HG03442 (cell line): Measurements from ENCODE around the gene PCDHGA2.
A peak's percentile ranks its signal among the peaks of the same experiment; 100 is the strongest.
"Not testable (repeated sequence)": the region's sequence is repeated elsewhere in the genome, so short reads cannot be mapped to it uniquely, and the experiment has no call there.

Experiments
- ATAC-seq: cut with Tn5 transposase; IDR thresholded peaks from one replicate; pipeline ENCODE4 v1.9.1; 2021; ENCODE audit warnings: mild to moderate bottlenecking, moderate library complexity; ENCODE audit not compliant: unreplicated experiment

PCDHGA2 gene

GRCh38 chr5:141338538-141339306 is at the start of gene PCDHGA2:
Gene PCDHGA2, plus strand, starts transcription at chr5:141338760.
- ATAC-seq, result no peak

DNA sequence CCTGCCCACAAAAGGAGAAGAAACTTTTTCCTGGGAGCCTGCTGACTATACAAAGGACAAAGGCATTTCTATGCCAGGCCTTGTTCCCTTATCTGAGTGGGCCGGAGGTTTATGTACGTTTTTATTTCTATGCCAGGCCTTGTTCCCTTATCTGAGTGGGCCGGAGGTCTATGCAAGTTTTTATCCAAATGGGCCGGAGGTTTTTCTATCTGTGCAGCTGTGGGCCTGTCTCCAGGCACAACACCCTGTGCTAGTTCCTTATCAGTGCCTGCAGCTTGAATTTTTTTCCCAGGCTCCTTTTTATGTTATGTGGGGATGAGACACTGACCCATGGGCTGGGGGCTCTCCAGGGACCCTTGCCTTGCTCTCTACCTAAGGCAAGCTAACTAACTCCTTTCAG is 40.2 kb upstream of the PCDHGA2 start:
- no peak for ATAC-seq

GRCh38 chr5:141303756-141304155 is 34.8 kb upstream of the PCDHGA2 start, which contains the start of gene SLC25A2:
Gene SLC25A2, minus strand, starts transcription at chr5:141304049. Its CDS starts 184 bp downstream, at chr5:141303865.
- ATAC-seq, result no peak

DNA sequence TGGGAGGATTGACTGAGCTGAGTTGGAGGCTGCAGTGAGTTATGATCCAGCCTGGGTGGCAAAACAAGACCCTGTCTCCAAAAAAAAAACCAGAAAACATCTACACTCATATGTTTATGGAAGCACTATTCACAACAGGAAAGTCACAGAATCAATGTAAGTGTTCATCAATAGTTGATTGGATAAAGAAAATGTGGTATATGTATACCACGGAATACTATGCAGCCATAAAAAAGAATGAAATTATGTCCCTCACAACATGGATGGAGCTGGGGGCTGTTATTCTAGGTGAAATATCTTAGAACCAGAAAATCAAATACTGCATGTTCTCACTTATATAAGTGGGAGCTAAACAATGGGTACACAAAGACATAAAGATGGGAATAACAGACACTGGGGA is 31.9 kb upstream of the PCDHGA2 start:
- no peak for ATAC-seq

DNA sequence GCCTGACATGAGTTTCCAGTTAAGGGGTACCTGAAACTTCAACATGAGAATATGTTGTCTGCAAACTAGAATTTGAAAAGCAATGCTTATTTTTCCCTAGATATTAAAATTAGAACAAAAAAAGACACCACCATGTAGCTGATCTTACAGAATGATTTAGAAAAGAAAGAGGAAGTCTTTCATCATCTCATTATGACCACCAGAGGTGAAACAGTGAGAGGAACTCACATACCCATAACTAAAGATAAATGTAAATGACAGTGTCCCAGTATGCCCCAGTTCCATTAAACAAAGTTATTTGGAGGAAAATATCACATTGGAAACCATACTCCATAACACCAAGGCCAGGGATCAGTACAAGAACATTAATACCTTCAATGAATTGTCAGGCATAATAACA is 24.8 kb upstream of the PCDHGA2 start:
- no peak for ATAC-seq

- ATAC-seq, result not testable (repeated sequence)
Observed at GRCh38 chr5:141316963-141317362, 21.6 kb upstream of the PCDHGA2 start.

- no peak for ATAC-seq
Observed at GRCh38 chr5:141319202-141319601, 19.4 kb upstream of the PCDHGA2 start.

DNA sequence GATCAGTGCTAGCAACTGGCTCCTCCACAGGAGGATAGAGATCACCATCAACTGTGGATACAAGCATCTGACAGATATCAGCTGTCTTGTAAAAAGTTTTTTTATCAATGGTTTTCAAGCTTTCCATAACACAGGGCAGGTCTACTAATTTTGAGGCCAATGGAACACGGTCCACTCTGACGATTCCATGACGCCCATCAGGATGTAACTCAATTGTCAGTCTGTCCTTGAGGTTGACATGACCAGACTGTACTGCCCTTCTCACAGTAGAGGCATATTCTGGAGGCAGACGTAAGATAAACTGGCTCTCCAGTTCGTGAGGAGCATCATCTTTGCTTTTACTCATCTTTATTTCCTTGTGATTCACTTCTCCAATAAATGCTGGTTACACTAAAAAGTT is 18.9 kb upstream of the PCDHGA2 start:
- no peak for ATAC-seq

- peak; percentile 92 for ATAC-seq
Observed at GRCh38 chr5:141320225-141321169, 18.1 kb upstream of the PCDHGA2 start, which contains the start of gene TAF7. Gene TAF7, minus strand, starts transcription at chr5:141320784. Its CDS starts 740 bp downstream, at chr5:141320044.

DNA sequence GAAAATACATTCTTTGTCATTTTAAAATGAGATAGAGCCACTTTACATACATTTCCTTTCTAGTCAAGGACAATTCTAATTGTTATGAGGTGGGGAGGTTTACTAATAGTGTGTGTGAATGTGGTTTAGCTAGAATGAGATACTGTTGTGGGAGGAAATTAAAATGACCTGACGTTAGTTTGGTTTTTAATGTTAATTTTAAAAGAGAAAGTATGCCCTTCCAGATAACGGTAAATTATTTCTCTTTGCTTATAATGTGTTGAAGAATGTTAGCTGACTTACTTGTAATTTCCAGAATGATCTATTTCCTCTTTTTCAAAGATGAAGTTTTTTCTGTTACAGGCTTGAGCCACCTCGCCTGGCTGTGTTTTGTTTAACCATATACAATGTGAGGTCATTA is 16.3 kb upstream of the PCDHGA2 start:
- no peak for ATAC-seq

GRCh38 chr5:141326088-141326854 is 12.3 kb upstream of the PCDHGA2 start:
- ATAC-seq, result peak; percentile 85

DNA sequence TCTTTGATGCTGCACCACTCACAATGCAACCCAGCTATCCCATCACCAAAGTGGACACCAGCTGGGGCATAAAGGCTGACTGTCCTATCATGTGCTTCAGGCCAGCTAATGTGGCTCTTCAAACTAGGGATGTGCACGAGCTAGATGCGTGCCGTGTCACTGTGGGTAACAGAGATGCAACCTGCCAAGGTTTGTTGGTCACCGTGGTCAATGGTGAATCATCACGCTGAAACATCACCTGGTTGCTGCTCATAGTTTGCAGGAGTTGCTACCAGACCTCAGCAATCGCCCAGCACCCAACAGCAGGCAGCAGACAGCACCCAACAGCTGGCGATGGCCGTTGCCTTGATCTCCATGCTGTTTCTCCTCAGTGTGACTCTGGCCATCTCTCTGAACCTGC is 10.3 kb upstream of the PCDHGA2 start:
- no peak for ATAC-seq

GRCh38 chr5:141330299-141331080 is 8.1 kb upstream of the PCDHGA2 start, which contains the start of gene PCDHGA1:
Gene PCDHGA1, plus strand, starts transcription at chr5:141330514.
- no peak for ATAC-seq

DNA sequence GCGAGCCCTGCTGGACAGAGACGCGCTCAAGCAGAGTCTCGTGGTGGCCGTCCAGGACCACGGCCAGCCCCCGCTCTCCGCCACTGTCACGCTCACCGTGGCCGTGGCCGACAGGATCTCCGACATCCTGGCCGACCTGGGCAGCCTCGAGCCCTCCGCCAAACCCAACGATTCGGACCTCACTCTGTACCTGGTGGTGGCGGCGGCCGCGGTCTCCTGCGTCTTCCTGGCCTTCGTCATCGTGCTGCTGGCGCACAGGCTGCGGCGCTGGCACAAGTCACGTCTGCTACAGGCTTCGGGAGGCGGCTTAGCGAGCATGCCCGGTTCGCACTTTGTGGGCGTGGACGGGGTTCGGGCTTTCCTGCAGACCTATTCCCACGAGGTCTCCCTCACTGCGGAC is 6.0 kb upstream of the PCDHGA2 start:
- not testable (repeated sequence) for ATAC-seq

GRCh38 chr5:141340781-141341354 is 2.3 kb downstream of the PCDHGA2 start:
- ATAC-seq, result not testable (repeated sequence)

DNA sequence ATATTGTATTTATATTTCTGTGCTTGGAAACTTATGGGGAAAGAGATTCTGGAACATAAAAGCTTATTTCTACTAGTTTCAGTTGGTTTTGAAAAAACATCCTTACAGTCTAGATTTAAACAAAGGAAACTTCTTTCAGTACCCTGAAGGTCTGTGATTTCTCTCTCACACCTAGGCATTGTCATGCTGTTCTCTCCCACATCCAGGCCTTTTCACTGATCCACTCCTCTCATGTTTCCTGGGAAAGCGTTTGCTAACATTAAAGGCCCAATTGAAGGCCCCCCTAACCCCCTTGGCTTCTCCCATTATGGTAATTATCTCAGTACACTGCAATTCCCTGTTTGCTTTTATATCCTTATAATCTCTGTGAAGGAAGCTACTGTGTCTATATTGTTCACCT is 4.2 kb downstream of the PCDHGA2 start:
- ATAC-seq, result no peak

DNA sequence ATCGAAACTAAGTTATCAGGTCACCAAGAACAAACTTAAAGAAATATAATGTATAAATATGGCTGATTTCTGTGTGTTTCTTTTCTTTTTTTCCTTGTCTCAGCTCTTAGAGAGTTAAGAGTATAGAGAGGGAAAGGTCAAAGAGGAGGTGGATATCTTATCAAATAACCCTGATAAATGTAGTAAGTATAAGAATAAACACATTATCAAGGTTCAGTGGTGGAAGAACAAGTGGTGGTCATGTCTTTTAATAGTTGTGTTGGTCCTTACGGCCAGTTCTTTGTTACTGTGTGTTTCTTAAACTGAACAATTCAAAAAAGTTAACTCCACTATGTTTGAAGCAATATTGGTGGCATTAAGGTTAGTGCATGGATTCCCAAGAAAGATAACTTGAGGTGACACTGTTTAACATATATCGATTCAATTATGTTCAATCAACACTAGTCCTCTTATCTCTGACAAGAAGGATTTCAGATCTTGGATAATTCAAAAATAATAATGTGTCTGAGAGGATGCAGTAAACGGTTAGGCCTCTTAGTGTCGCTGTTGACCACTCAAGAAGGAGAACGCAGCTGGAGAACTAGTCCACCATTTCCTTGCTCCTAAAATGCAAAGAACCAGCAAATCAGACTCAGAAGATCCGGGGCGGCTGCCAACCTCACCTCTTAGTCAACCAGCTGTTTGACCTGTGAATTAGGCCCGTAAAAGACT is 4.8 kb downstream of the PCDHGA2 start, which contains the start of gene PCDHGA3:
Gene PCDHGA3 (plus strand): TSS at position 588 of the 711 bp plus-strand sequence. CDS start 205 bp downstream, outside the sequence.
- no peak for ATAC-seq

- no peak for ATAC-seq
Observed at GRCh38 chr5:141343953-141344463, 5.4 kb downstream of the PCDHGA2 start.

DNA sequence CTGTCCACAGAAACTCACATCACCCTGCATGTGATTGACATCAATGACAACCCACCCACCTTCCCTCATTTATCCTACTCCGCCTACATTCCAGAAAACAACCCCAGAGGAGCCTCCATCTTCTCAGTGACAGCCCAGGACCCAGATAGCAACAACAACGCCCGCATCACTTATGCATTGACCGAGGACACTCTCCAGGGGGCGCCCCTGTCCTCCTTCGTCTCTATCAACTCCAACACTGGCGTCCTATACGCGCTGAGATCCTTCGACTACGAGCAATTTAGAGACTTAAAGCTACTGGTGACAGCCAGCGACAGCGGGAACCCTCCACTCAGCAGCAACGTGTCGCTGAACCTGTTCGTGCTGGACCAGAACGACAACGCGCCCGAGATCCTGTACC is 6.8 kb downstream of the PCDHGA2 start:
- no peak for ATAC-seq
